WTC11 (cell line): ENCODE data around the gene ACOT2. TPM values are rescaled to one million over a fixed set of nuclear protein-coding genes. Genes with fewer than 3 reads are reported as not detected.
"Not testable (repeated sequence)": the region's sequence is repeated elsewhere in the genome, so short reads cannot be mapped to it uniquely, and the experiment has no call there.

Source experiments
- ATAC-seq: fragments of 200-7000 bp; cut with Tn5 transposase; 2 replicates; pipeline ENCODE4 v1.10.0; 2021; ENCODE audit warnings: mild to moderate bottlenecking, moderate library complexity
- CTCF ChIA-PET: fragments of 300-600 bp; sonication (Branson Sonifier 250); formaldehyde crosslinking; loops from one replicate; lab custom pipeline; 2021; ENCODE audit warnings: antibody characterized with exemption; lab: Charles Lee
- POLR2A ChIA-PET: fragments of 350-600 bp; sonication (Branson Sonifier 250); formaldehyde crosslinking; loops from one replicate; lab custom pipeline; 2021; ENCODE audit warnings: antibody characterized with exemption; lab: Charles Lee
- DNase-seq: peaks from one replicate; pipeline ENCODE4 v3.0.0; 2021; ENCODE audit warnings: low spot score
- H3K27ac Mint-ChIP-seq: 2 replicates; pipeline ENCODE4 v1.8.0; 2021; ENCODE audit warnings: mixed read lengths
- H3K27me3 Mint-ChIP-seq: 2 replicates; pipeline ENCODE4 v1.8.0; 2021; ENCODE audit warnings: low read depth, mild to moderate bottlenecking, moderate library complexity, mixed read lengths
- H3K36me3 Mint-ChIP-seq: 2 replicates; pipeline ENCODE4 v1.8.0; 2021; ENCODE audit warnings: mixed read lengths
- H3K4me1 Mint-ChIP-seq: 2 replicates; pipeline ENCODE4 v1.8.0; 2022; ENCODE audit warnings: mixed read lengths
- H3K4me3 Mint-ChIP-seq: 2 replicates; pipeline ENCODE4 v1.8.0; 2021; ENCODE audit warnings: mild to moderate bottlenecking, moderate library complexity, mixed read lengths
- H3K9me3 Mint-ChIP-seq: 2 replicates; pipeline ENCODE4 v1.8.0; 2021; ENCODE audit warnings: mixed read lengths
- ATF2 ChIP-seq: sonication (generic); formaldehyde crosslinking; IDR thresholded peaks from 2 replicates; pipeline ENCODE4 v1.8.1; 2022; ENCODE audit warnings: low read depth, missing genetic modification reagents, borderline replicate concordance
- CREB1 ChIP-seq: sonication (generic); formaldehyde crosslinking; IDR thresholded peaks from 2 replicates; pipeline ENCODE4 v1.8.0; 2023; ENCODE audit warnings: mild to moderate bottlenecking, missing genetic modification reagents
- ETV6 ChIP-seq: sonication (generic); formaldehyde crosslinking; IDR thresholded peaks from 2 replicates; pipeline ENCODE4 v1.8.1; 2022; ENCODE audit warnings: mild to moderate bottlenecking, missing genetic modification reagents
- GRHL2 ChIP-seq: fragments of 250-450 bp; sonication (Bioruptor Pico); IDR thresholded peaks from 2 replicates; pipeline ENCODE4 v1.8.0; 2022; ENCODE audit warnings: mild to moderate bottlenecking, moderate library complexity; ENCODE audit not compliant: insufficient replicate concordance, severe bottlenecking
- NR2C2 ChIP-seq: sonication (generic); formaldehyde crosslinking; IDR thresholded peaks from 2 replicates; pipeline ENCODE4 v1.8.0; 2022; ENCODE audit warnings: mild to moderate bottlenecking, missing genetic modification reagents
- OVOL2 ChIP-seq: fragments of 250-450 bp; sonication (Bioruptor Pico); IDR thresholded peaks from 2 replicates; pipeline ENCODE4 v1.9.0; 2021; ENCODE audit warnings: mild to moderate bottlenecking, borderline replicate concordance
- RORB ChIP-seq: fragments of 250-450 bp; sonication (Bioruptor Pico); IDR thresholded peaks from 2 replicates; pipeline ENCODE4 v1.9.0; 2021; ENCODE audit warnings: mild to moderate bottlenecking
- SMAD4 ChIP-seq: sonication (generic); formaldehyde crosslinking; IDR thresholded peaks from 2 replicates; pipeline ENCODE4 v1.8.0; 2022; ENCODE audit warnings: mild to moderate bottlenecking, missing genetic modification reagents
- STAT6 ChIP-seq: sonication (generic); formaldehyde crosslinking; conservative IDR thresholded peaks from 2 replicates; pipeline ENCODE4 v1.8.1; 2023; ENCODE audit warnings: mild to moderate bottlenecking, low read depth, missing genetic modification reagents, moderate library complexity
- USF1 ChIP-seq: sonication (generic); formaldehyde crosslinking; IDR thresholded peaks from 2 replicates; pipeline ENCODE4 v1.8.0; 2022; ENCODE audit warnings: mild to moderate bottlenecking, missing genetic modification reagents
- ZMAT4 ChIP-seq: fragments of 250-450 bp; sonication (Bioruptor Pico); IDR thresholded peaks from 2 replicates; pipeline ENCODE4 v1.9.0; 2021; ENCODE audit warnings: mild to moderate bottlenecking
- ZNF263 ChIP-seq: sonication (generic); formaldehyde crosslinking; IDR thresholded peaks from 2 replicates; pipeline ENCODE4 v1.8.1; 2022; ENCODE audit warnings: low read depth, mild to moderate bottlenecking, moderate library complexity, missing genetic modification reagents
- ZNF317 ChIP-seq: sonication (generic); formaldehyde crosslinking; IDR thresholded peaks from 2 replicates; pipeline ENCODE4 v1.8.1; 2023; ENCODE audit warnings: low read depth, mild to moderate bottlenecking, moderate library complexity, missing genetic modification reagents, borderline replicate concordance
- ZNF396 ChIP-seq: fragments of 250-450 bp; sonication (Bioruptor Pico); IDR thresholded peaks from 2 replicates; pipeline ENCODE4 v1.8.0; 2021; ENCODE audit warnings: mild to moderate bottlenecking, moderate library complexity, borderline replicate concordance
- ZNF512 ChIP-seq: sonication (generic); formaldehyde crosslinking; IDR thresholded peaks from 2 replicates; pipeline ENCODE4 v1.8.1; 2022; ENCODE audit warnings: missing genetic modification reagents, borderline replicate concordance
- total RNA-seq: library from RNA; stranded (reverse); gene quantifications from 3 replicates; pipeline ENCODE4 v1.2.3, GENCODE V29; 2021

ACOT2 gene
- total RNA-seq, 1 experiment from 2014 or later, result 13.7 TPM

- no peak for DNase-seq
- no peak overlapping the region for H3K4me3 Mint-ChIP-seq
- no peak for ATAC-seq
- TF ChIP-seq STAT6 (CRISPR knock-in tag), result no peak
- TF ChIP-seq SMAD4, result no peak
- no peak for TF ChIP-seq OVOL2 (CRISPR knock-in tag)
- no peak for TF ChIP-seq ZMAT4 (CRISPR knock-in tag)
- TF ChIP-seq RORB (CRISPR knock-in tag), result no peak
- no peak for TF ChIP-seq ETV6 (CRISPR knock-in tag)
- no peak for TF ChIP-seq GRHL2 (CRISPR knock-in tag)
- TF ChIP-seq ZNF263, result no peak
- TF ChIP-seq ZNF317 (CRISPR knock-in tag), result no peak
- no peak for TF ChIP-seq USF1 (CRISPR knock-in tag)
- TF ChIP-seq ZNF512 (CRISPR knock-in tag), result no peak
- TF ChIP-seq ATF2 (CRISPR knock-in tag), result no peak
- no peak for TF ChIP-seq NR2C2 (CRISPR knock-in tag)
- no peak for TF ChIP-seq ZNF396 (CRISPR knock-in tag)
- TF ChIP-seq CREB1 (CRISPR knock-in tag), result no peak
- no peaks in the 10 kb centered on the region for H3K27me3 Mint-ChIP-seq
- H3K27ac Mint-ChIP-seq, result no peak overlapping the region
- CTCF ChIA-PET, result no interaction called here
- peaks cover 18% of the 10 kb centered on the region for H3K36me3 Mint-ChIP-seq
- no peaks in the 10 kb centered on the region for H3K9me3 Mint-ChIP-seq
- POLR2A ChIA-PET, result interaction anchor here (0.7 kb wide), 1 partner anchor 110 kb away, joined by 3 read pairs; no protein-coding TSS in a partner anchor
- H3K4me1 Mint-ChIP-seq, result no peaks in the 10 kb centered on the region
Measured at GRCh38 chr14:73576391-73576790, 7.4 kb downstream of the ACOT2 start.

GRCh38 chr14:73577214-73577613 is 8.2 kb downstream of the ACOT2 start:
- CTCF ChIA-PET, result interaction anchor here (0.7 kb wide), 1 partner anchor 1202 kb away, joined by 3 read pairs; no protein-coding TSS in a partner anchor
- H3K9me3 Mint-ChIP-seq, H3K4me1 Mint-ChIP-seq, H3K27ac Mint-ChIP-seq, DNase-seq, H3K27me3 Mint-ChIP-seq, H3K4me3 Mint-ChIP-seq, ATAC-seq, POLR2A ChIA-PET: not testable (repeated sequence)
- peaks cover 18% of the 10 kb centered on the region for H3K36me3 Mint-ChIP-seq

- not testable (repeated sequence) for ATAC-seq
Measured at GRCh38 chr14:73582102-73582979, 13.3 kb downstream of the ACOT2 start.

More at GRCh38 chr14:73582102-73582979, 13.3 kb downstream of the ACOT2 start:
- DNase-seq, H3K4me1 Mint-ChIP-seq, CTCF ChIA-PET, H3K36me3 Mint-ChIP-seq, H3K27me3 Mint-ChIP-seq, H3K27ac Mint-ChIP-seq, H3K9me3 Mint-ChIP-seq, H3K4me3 Mint-ChIP-seq, POLR2A ChIA-PET: not testable (repeated sequence)
